Duodenal mucosa (tissue), 2 donors: ENCODE results near the gene PSORS1C1.
A peak's percentile ranks its signal among the peaks of the same experiment; 100 is the strongest.

Experiments
- H3K27ac ChIP-seq: one replicate; pipeline ENCODE4 v1.7.0; 2013; ENCODE audit warnings: low read depth, low read length
- H3K27me3 ChIP-seq, 2 donors: one replicate each; pipeline ENCODE4 v1.7.0; 2013; ENCODE audit warnings: low read length in 2 of 2, control low read depth in 1 of 2; ENCODE audit not compliant: insufficient read depth in 2 of 2, control insufficient read depth in 1 of 2
- H3K36me3 ChIP-seq, 2 donors: one replicate each; pipeline ENCODE4 v1.7.0; 2013; ENCODE audit warnings: low read length in 2 of 2, control low read depth in 1 of 2; ENCODE audit not compliant: insufficient read depth in 2 of 2, control insufficient read depth in 1 of 2
- H3K4me1 ChIP-seq, 2 donors: one replicate each; pipeline ENCODE4 v1.7.0; 2013; ENCODE audit warnings: low read length in 2 of 2, control low read depth in 1 of 2; ENCODE audit not compliant: insufficient read depth in 2 of 2, control insufficient read depth in 1 of 2
- H3K4me3 ChIP-seq, 2 donors: one replicate each; pipeline ENCODE4 v1.7.0; 2013; ENCODE audit warnings: low read length in 2 of 2, low read depth in 1 of 2
- H3K9ac ChIP-seq, 2 donors: one replicate each; pipeline ENCODE4 v1.7.0; 2013; ENCODE audit warnings: low read length in 2 of 2, low read depth in 1 of 2
- H3K9me3 ChIP-seq, 2 donors: one replicate each; pipeline ENCODE4 v1.7.0; 2013; ENCODE audit warnings: low read length in 2 of 2, control low read depth in 1 of 2; ENCODE audit not compliant: control insufficient read depth in 1 of 2

Gene PSORS1C1

DNA sequence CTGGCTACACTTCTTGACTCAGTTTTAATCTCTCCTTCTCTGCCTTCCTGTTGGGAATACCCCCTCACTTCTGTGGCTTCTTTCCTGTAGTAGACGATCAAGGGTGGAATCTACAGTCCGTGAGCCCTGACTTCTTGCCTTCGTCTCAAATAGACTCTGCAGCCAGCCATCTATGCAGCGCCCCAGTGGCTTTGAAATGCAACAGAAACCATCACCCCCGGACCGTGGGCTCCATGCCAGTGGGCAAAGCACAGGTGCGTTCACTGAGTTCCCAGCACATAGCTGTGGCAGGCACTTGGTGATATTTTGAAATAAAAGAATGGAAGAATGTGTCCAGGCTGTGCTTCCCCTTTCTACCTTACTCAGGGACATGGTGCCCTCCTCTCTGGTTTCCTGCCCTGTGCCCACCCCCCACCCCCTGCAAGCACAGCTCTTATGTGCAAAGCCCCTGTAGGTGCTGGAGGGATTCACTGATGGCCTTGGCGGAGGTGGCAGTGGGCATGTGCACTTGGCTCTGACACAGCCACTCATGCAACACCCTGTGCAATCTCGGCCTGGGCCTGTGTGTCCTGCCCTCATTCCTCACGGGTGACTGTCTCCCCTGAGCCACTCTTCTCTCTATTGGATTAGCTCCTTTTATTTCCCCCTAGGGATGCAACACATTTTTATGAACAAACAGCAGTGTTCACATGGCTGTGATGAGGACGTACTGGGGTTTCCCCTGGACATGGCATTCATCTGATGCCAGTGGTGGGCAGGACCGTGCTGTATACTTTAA lies 11.2 kb downstream of the PSORS1C1 start:
- no peak overlapping the region for H3K9ac ChIP-seq
- H3K4me3 ChIP-seq = no peak overlapping the region
- no peaks in the 10 kb centered on the region for H3K36me3 ChIP-seq
- H3K9me3 ChIP-seq = no peaks in the 10 kb centered on the region
- peaks cover 11 to 18% of the 10 kb centered on the region in 2 donors for H3K4me1 ChIP-seq
- no peaks in the 10 kb centered on the region for H3K27me3 ChIP-seq
- no peak overlapping the region for H3K27ac ChIP-seq

GRCh38 chr6:31126396-31127175 lies 12.0 kb downstream of the PSORS1C1 start:
- Histone ChIP-seq H3K36me3 (no peaks in the 10 kb centered on the region), H3K4me3 (no peak overlapping the region), H3K4me1 (peaks cover 11 to 15% of the 10 kb centered on the region in 2 donors), H3K27ac (peak overlapping the region; percentile 46), H3K9me3 (no peaks in the 10 kb centered on the region), H3K27me3 (no peaks in the 10 kb centered on the region), H3K9ac (peak overlapping the region in 1 of 2 donors; percentile 49)

DNA sequence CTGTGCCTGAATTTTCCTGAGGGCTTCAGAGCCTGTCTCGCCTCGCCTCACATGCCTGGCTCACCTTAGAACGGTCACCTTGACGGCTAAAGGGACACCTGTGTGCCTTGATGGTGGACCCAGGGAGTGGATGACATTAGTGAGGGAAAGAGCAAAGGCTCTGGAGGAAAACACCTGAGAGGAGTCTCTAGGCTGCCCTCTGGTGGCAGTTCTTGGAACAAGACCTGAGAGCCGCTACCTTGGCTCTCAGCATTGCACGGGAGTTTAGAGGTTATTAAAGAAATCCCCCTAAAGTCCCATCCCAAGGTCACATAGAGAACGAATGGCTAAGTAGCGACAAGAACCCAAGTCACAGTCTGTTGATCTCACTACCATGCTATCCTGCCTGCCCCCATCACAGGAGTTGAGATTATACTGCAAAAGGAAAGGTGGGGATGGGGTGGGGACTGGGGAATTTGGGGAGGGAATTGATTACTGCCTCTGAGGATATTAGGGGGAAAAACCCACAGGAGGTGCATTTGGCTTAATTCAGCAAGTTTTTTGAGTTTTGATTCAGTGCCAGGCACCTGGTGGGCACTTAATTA lies 13.6 kb downstream of the PSORS1C1 start:
- H3K27ac ChIP-seq = no peak overlapping the region
- no peak overlapping the region for H3K4me3 ChIP-seq
- H3K36me3 ChIP-seq = no peaks in the 10 kb centered on the region
- peaks cover 8 to 11% of the 10 kb centered on the region in 2 donors for H3K4me1 ChIP-seq
- no peaks in the 10 kb centered on the region for H3K9me3 ChIP-seq
- H3K9ac ChIP-seq = no peak overlapping the region
- H3K27me3 ChIP-seq = no peaks in the 10 kb centered on the region

DNA sequence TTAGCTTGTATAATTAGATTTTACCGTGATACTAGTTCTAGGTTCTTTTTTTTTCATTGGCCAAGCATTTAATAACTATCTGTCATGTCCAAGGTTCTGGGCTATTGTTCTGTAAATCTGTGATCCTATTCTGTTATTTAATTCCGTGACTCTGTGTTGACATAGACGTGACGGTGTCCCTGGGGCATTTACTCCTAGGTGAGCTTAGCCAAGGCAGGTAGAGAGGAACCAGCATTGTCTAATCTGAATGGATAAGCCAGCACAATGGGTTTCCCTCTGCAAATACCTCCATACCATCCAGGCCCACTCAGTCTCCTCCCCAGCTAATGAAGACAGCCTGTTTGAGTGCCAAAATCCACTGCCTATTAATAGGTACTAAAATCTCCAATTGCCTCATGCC lies 14.5 kb downstream of the PSORS1C1 start:
- H3K4me3 ChIP-seq = no peak overlapping the region
- no peaks in the 10 kb centered on the region for H3K27me3 ChIP-seq
- H3K27ac ChIP-seq = no peak overlapping the region

DNA sequence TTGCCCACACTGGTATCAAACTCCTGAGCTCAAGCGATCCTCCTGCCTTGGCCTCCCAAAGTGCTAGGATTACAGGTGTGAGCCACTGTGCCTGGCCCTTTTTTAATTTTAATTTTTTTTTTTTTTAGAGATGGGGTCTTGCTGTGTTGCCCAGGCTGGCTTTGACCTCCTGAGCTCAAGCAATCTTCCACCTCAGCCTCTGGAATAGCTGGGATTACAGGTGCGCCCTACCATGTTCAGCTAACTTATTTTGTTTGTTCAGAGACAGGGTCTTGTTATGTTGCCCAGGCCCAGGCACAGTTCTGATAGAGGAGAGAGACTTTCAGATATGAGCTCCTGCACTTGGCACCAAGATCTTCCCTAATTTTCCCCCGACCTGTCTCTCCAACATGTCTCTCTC lies 16.2 kb downstream of the PSORS1C1 start:
- Histone ChIP-seq H3K9me3 (no peaks in the 10 kb centered on the region), H3K27me3 (no peaks in the 10 kb centered on the region), H3K27ac (no peak overlapping the region), H3K4me1 (peaks cover 6 to 11% of the 10 kb centered on the region in 2 donors), H3K4me3 (no peak overlapping the region), H3K36me3 (no peaks in the 10 kb centered on the region), H3K9ac (no peak overlapping the region)

More for the DNA sequence above, 14.5 kb downstream of the PSORS1C1 start:
- peaks cover 6 to 11% of the 10 kb centered on the region in 2 donors for H3K4me1 ChIP-seq
- no peaks in the 10 kb centered on the region for H3K36me3 ChIP-seq
- no peak overlapping the region for H3K9ac ChIP-seq
- no peaks in the 10 kb centered on the region for H3K9me3 ChIP-seq

GRCh38 chr6:31131595-31131994 lies 17.0 kb downstream of the PSORS1C1 start:
- Histone ChIP-seq H3K9me3 (no peaks in the 10 kb centered on the region), H3K27me3 (no peaks in the 10 kb centered on the region), H3K4me1 (peaks cover 3 to 5% of the 10 kb centered on the region in 2 donors), H3K9ac (no peak overlapping the region), H3K36me3 (no peaks in the 10 kb centered on the region), H3K4me3 (no peak overlapping the region), H3K27ac (no peak overlapping the region)

DNA sequence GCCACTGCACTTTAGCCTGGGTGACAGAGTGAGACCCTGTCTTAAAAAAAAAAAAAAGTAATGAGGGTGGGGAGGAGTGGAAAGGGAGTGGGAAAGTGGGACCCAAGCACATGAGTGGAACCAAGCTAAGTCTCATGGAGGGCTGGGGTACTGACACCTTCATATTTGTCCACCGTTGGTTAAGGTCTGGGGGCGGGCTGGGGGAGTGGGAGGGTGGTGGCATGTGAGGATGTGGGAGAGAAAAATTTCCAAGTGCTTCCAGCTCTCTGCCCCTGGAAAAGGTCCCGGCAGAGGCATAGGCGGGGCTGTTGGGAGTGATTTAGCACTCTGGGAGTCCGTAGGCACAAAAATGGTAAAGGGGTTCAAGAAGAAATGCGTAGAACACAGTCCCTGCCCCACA lies 18.2 kb downstream of the PSORS1C1 start:
- peaks cover 0 to 4% of the 10 kb centered on the region in 2 donors for H3K4me1 ChIP-seq

DNA sequence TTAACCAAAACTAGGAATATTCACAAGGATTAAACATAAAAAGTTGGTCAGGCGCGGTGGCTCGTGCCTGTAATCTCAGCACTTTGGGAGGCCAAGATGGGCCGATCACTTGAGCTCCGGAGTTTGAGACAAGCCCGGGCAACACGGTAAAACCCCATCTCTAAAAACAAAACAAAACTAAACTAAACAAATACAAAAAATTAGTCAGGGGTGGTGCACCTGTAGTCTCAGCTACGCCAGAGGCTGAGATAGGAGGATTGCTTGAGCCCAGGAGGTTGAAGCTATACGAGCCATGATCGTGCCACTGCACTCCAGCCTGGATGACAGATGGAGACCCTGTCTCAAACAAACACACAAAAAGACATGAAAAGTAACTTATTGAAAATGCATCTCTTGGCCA lies 21.1 kb downstream of the PSORS1C1 start:
- Histone ChIP-seq H3K27ac (no peak overlapping the region), H3K27me3 (no peaks in the 10 kb centered on the region), H3K9me3 (no peaks in the 10 kb centered on the region), H3K4me3 (no peak overlapping the region), H3K36me3 (no peaks in the 10 kb centered on the region), H3K9ac (no peak overlapping the region), H3K4me1 (peaks cover 0 to 6% of the 10 kb centered on the region in 2 donors)

More for the DNA sequence above, 18.2 kb downstream of the PSORS1C1 start:
- H3K4me3 ChIP-seq = no peak overlapping the region
- no peaks in the 10 kb centered on the region for H3K27me3 ChIP-seq
- H3K27ac ChIP-seq = no peak overlapping the region
- H3K36me3 ChIP-seq = no peaks in the 10 kb centered on the region
- H3K9ac ChIP-seq = no peak overlapping the region
- H3K9me3 ChIP-seq = no peaks in the 10 kb centered on the region

- Histone ChIP-seq H3K4me1 (peaks cover 12 to 20% of the 10 kb centered on the region in 2 donors), H3K9me3 (no peaks in the 10 kb centered on the region), H3K27me3 (no peaks in the 10 kb centered on the region), H3K9ac (peak within 1 kb of the TSS; percentile 53 to 60), H3K4me3 (peak within 1 kb of the TSS; percentile 37 to 70), H3K36me3 (peaks cover 0 to 7% of the 10 kb centered on the region in 2 donors), H3K27ac (no peak within 1 kb of the TSS)
Observed at GRCh38 chr6:31138982-31139381, 24.4 kb downstream of the PSORS1C1 start, which contains the start of gene PSORS1C2. PSORS1C2 (minus strand) TSS chr6:31139066; CDS start chr6:31139026, 40 bp downstream.

DNA sequence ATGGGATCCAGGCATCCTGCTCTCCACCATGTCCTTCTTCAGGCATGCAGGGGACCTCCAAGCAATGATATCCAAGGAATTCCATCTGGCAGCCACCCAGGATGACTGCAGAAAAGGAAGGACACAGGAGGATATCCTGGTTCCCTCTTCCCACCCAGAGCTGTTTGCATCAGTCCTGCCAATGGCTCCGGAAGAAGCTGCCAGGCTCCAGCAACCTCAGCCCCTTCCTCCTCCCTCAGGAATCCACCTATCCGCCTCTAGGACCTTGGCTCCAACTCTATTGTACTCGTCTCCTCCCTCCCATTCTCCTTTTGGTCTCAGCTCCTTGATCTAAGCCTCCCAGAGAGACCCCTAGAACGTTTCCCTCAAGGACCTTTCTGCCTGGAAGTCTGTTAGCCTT lies 25.0 kb downstream of the PSORS1C1 start:
- Histone ChIP-seq H3K4me1 (peaks cover 15 to 22% of the 10 kb centered on the region in 2 donors), H3K9me3 (no peaks in the 10 kb centered on the region), H3K27me3 (no peaks in the 10 kb centered on the region), H3K9ac (no peak overlapping the region), H3K36me3 (peaks cover 0 to 7% of the 10 kb centered on the region in 2 donors), H3K4me3 (no peak overlapping the region), H3K27ac (no peak overlapping the region)
